ENCODE data around the gene IKZF5.
A peak's percentile ranks its signal among the peaks of the same experiment; 100 is the strongest.

Gene IKZF5

GRCh38 chr10:122974023-122974422, 34.6 kb downstream of the IKZF5 start:
- H3K27ac Mint-ChIP-seq, result no peak overlapping the region
- H3K36me3 Mint-ChIP-seq, result peaks cover 3% of the 10 kb centered on the region
- no peaks in the 10 kb centered on the region for H3K4me1 Mint-ChIP-seq
- H3K4me3 Mint-ChIP-seq, result no peak overlapping the region
- H3K27me3 Mint-ChIP-seq, result peaks cover 5% of the 10 kb centered on the region
- no peaks in the 10 kb centered on the region for H3K9me3 Mint-ChIP-seq

- H3K27ac Mint-ChIP-seq, result no peak overlapping the region
- no peak overlapping the region for H3K4me3 Mint-ChIP-seq
- no peaks in the 10 kb centered on the region for H3K4me1 Mint-ChIP-seq
Observed at GRCh38 chr10:122968698-122969097, 39.9 kb downstream of the IKZF5 start.

GRCh38 chr10:122966879-122967278, 41.7 kb downstream of the IKZF5 start:
- Mint-ChIP-seq H3K4me1 (no peaks in the 10 kb centered on the region), H3K36me3 (peaks cover 20% of the 10 kb centered on the region), H3K27me3 (peaks cover 4% of the 10 kb centered on the region), H3K27ac (no peak overlapping the region), H3K9me3 (peaks cover 33% of the 10 kb centered on the region), H3K4me3 (no peak overlapping the region)

More at GRCh38 chr10:122968698-122969097, 39.9 kb downstream of the IKZF5 start:
- Mint-ChIP-seq H3K9me3 (peaks cover 33% of the 10 kb centered on the region), H3K36me3 (peaks cover 18% of the 10 kb centered on the region), H3K27me3 (peaks cover 6% of the 10 kb centered on the region)

- Mint-ChIP-seq H3K27me3 (peaks cover 1% of the 10 kb centered on the region), H3K36me3 (peaks cover 9% of the 10 kb centered on the region), H3K4me1 (no peaks in the 10 kb centered on the region), H3K9me3 (peaks cover 19% of the 10 kb centered on the region), H3K27ac (no peak overlapping the region), H3K4me3 (no peak overlapping the region)
Observed at GRCh38 chr10:122962405-122962804, 46.2 kb downstream of the IKZF5 start.

- H3K4me3 Mint-ChIP-seq, result no peak overlapping the region
- H3K27me3 Mint-ChIP-seq, result no peaks in the 10 kb centered on the region
- H3K36me3 Mint-ChIP-seq, result peaks cover 4% of the 10 kb centered on the region
- peaks cover 16% of the 10 kb centered on the region for H3K4me1 Mint-ChIP-seq
- H3K27ac Mint-ChIP-seq, result no peak overlapping the region
- no peaks in the 10 kb centered on the region for H3K9me3 Mint-ChIP-seq
Observed at GRCh38 chr10:122957474-122957873, 51.1 kb downstream of the IKZF5 start.

- peaks cover 22% of the 10 kb centered on the region for H3K4me1 Mint-ChIP-seq
- no peaks in the 10 kb centered on the region for H3K27me3 Mint-ChIP-seq
- peaks cover 5% of the 10 kb centered on the region for H3K36me3 Mint-ChIP-seq
- peak overlapping the region; percentile 49 for H3K4me3 Mint-ChIP-seq
- no peak overlapping the region for H3K27ac Mint-ChIP-seq
- no peaks in the 10 kb centered on the region for H3K9me3 Mint-ChIP-seq
Observed at GRCh38 chr10:122955892-122956291, 52.7 kb downstream of the IKZF5 start.

- no peaks in the 10 kb centered on the region for H3K9me3 Mint-ChIP-seq
- H3K27ac Mint-ChIP-seq, result peak overlapping the region; percentile 46
- H3K36me3 Mint-ChIP-seq, result peaks cover 8% of the 10 kb centered on the region
- H3K4me1 Mint-ChIP-seq, result peaks cover 27% of the 10 kb centered on the region
- no peaks in the 10 kb centered on the region for H3K27me3 Mint-ChIP-seq
- peak overlapping the region; percentile 89 for H3K4me3 Mint-ChIP-seq
Observed at GRCh38 chr10:122954731-122955050, 53.9 kb downstream of the IKZF5 start.

GRCh38 chr10:122953902-122954730, 54.5 kb downstream of the IKZF5 start, which contains the start of gene C10orf88:
TSS of gene C10orf88 (minus strand) at chr10:122954227. CDS start at chr10:122954178, 49 bp downstream.
- Mint-ChIP-seq H3K36me3 (peaks cover 11% of the 10 kb centered on the region), H3K27ac (peak within 1 kb of the TSS; percentile 91), H3K9me3 (no peaks in the 10 kb centered on the region), H3K27me3 (no peaks in the 10 kb centered on the region), H3K4me1 (peaks cover 27% of the 10 kb centered on the region), H3K4me3 (peak within 1 kb of the TSS; percentile 89)

GRCh38 chr10:122949296-122949695, 59.3 kb downstream of the IKZF5 start:
- H3K4me1 Mint-ChIP-seq, result peaks cover 23% of the 10 kb centered on the region
- no peaks in the 10 kb centered on the region for H3K27me3 Mint-ChIP-seq
- H3K36me3 Mint-ChIP-seq, result peaks cover 24% of the 10 kb centered on the region
- H3K27ac Mint-ChIP-seq, result no peak overlapping the region
- H3K4me3 Mint-ChIP-seq, result no peak overlapping the region
- no peaks in the 10 kb centered on the region for H3K9me3 Mint-ChIP-seq

All from activated naive CD4-positive, alpha-beta T cell treated with anti-CD3 and anti-CD28 coated beads, Interleukin-2, amount 50 U/mL, for 24 hours (primary cell).